ENCODE results near the gene EDC4. TPM values are rescaled to one million over a fixed set of nuclear protein-coding genes. Genes with fewer than 3 reads are reported as not detected.

Gene EDC4
- total RNA-seq, 1 donor from 2014 or later = 51.2 TPM

DNA sequence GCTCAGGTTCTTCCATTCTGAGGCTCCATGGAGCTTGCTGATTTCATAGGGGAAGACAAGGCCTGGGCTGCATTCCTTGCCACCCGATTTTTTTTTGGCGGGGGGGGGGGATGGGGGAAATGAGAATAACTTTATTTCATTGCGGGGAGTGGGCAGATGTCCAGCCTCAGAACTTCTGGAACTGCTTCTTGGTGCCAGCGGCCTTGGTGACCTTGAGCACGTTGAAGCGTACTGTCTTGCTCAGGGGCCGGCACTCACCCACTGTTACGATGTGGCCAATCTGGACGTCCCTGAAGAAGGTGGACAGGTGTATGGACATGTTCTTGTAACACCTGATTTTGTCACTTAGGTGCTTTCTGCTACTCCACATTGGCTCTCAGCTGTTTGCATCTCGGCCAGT, 17.1 kb upstream of the EDC4 start:
- Histone ChIP-seq H3K36me3 (peaks cover 19% of the 10 kb centered on the region), H3K9me3 (no peaks in the 10 kb centered on the region), H3K4me1 (peaks cover 42% of the 10 kb centered on the region), H3K4me3 (no peak overlapping the region), H3K27me3 (ENCODE audit: low read depth) (no peaks in the 10 kb centered on the region), H3K27ac (no peak overlapping the region)
- DNase-seq = no peak
- no peak for ATAC-seq
- TF ChIP-seq, protein P1, sequence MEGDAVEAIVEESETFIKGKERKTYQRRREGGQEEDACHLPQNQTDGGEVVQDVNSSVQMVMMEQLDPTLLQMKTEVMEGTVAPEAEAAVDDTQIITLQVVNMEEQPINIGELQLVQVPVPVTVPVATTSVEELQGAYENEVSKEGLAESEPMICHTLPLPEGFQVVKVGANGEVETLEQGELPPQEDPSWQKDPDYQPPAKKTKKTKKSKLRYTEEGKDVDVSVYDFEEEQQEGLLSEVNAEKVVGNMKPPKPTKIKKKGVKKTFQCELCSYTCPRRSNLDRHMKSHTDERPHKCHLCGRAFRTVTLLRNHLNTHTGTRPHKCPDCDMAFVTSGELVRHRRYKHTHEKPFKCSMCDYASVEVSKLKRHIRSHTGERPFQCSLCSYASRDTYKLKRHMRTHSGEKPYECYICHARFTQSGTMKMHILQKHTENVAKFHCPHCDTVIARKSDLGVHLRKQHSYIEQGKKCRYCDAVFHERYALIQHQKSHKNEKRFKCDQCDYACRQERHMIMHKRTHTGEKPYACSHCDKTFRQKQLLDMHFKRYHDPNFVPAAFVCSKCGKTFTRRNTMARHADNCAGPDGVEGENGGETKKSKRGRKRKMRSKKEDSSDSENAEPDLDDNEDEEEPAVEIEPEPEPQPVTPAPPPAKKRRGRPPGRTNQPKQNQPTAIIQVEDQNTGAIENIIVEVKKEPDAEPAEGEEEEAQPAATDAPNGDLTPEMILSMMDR (IDR thresholded peaks at IDR 0.05) = no peak
- intact Hi-C loops (cut with DNase I) = no loop called here

DNA sequence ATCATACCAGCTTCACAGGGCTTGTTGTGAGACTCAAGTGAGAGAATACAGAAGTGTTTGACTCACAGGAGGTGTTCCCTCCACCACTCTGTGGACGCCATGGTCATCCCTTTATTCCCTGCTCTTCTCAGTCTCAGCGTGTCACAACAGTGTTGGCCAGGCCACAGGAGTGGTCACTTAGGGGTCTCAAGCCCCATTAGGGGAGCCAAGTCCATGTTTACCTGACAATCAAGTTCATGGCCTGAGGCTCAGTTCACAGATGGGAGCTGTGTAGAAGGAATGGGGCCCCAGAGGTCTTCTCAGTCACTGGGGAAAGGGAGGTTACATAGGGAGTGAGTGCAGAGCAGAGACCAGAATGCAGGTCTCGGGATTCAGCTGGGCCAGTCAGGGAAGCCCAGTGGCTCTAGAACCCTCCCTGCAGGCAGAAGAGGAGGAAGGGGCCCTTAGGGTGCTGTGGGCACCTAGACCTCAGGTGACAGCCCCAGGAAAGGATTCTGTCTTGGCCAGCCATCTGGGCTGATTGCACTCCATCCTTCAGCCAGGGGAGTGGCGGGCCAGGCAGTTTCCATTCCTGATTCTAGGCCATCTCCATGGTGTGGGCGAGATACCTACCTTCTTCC, 15.8 kb upstream of the EDC4 start:
- intact Hi-C loops (cut with DNase I) = no loop called here
- Histone ChIP-seq H3K27ac (peak overlapping the region; percentile 92), H3K36me3 (peaks cover 23% of the 10 kb centered on the region), H3K27me3 (ENCODE audit: low read depth) (no peaks in the 10 kb centered on the region), H3K4me1 (peaks cover 51% of the 10 kb centered on the region), H3K9me3 (no peaks in the 10 kb centered on the region), H3K4me3 (no peak overlapping the region)
- DNase-seq (no peak), ATAC-seq (no peak)
- TF ChIP-seq, protein P1 (IDR thresholded peaks at IDR 0.05) = no peak

DNA sequence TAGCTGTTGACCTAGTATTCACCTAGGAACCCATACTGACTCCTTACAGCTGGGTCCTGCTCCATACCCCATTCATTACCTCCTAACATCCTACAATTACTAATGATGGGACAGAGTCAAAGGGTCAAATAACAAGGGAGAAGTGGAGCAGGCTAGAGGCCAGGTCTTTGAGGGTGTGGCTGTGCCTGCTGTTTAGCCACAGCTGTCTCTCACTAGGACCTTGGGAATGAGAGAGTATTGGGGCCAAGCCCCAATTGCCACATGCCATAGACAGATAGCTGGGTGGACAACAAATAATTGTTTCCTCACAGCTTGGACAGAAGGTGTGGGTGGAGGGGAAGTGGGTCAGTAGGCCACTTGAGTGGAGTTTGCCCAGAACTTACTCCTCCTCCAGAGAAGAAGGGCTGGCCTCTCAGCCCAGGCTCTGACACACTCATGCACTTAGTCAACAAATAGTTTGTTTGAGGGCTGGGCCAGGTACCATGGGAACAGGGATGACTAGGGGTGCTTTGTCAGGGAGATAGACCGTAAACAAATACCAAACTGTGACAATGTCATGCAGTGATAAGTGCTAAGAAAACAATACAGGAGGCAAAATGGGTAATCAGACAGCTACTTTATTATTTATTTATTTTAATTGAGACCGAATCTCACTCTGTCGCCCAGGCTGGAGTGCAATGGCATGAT, 15.2 kb upstream of the EDC4 start:
- TF ChIP-seq, protein P1 (IDR thresholded peaks at IDR 0.05) = no peak
- DNase-seq (peak; percentile 89), ATAC-seq (peak; percentile 96 to 97)
- intact Hi-C loops (cut with DNase I) = no loop called here
- H3K36me3 ChIP-seq = peaks cover 23% of the 10 kb centered on the region
- no peaks in the 10 kb centered on the region for H3K27me3 ChIP-seq (ENCODE audit: low read depth)
- H3K4me3 ChIP-seq = no peak overlapping the region
- peaks cover 54% of the 10 kb centered on the region for H3K4me1 ChIP-seq
- peak overlapping the region; percentile 92 for H3K27ac ChIP-seq
- no peaks in the 10 kb centered on the region for H3K9me3 ChIP-seq

DNA sequence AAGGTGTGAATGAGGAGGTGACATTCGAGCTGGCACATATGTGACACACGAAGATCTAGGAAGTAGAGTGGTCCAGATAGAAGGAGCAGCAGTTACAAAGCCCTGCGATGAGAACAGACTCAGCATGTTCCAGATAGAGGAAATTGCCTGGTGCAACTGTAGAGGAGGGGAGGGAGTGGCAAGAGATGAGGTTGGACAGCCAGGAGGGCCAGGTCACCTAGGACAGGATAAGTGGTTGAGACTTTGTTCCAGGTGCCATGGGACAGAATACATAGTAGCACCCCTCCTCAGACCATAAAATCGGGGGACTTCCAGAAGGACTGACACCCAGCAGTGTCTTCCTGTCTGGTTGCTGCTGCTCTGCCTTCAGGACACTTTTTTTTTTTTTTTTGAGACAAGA, 14.4 kb upstream of the EDC4 start:
- Histone ChIP-seq H3K36me3 (peaks cover 18% of the 10 kb centered on the region), H3K27ac (peak overlapping the region; percentile 92), H3K4me1 (peaks cover 61% of the 10 kb centered on the region), H3K4me3 (no peak overlapping the region), H3K27me3 (ENCODE audit: low read depth) (no peaks in the 10 kb centered on the region), H3K9me3 (no peaks in the 10 kb centered on the region)
- ATAC-seq = peak; percentile 28 to 42
- no peak for DNase-seq
- intact Hi-C loops (cut with DNase I) = no loop called here
- TF ChIP-seq, protein P1 (IDR thresholded peaks at IDR 0.05) = no peak

DNA sequence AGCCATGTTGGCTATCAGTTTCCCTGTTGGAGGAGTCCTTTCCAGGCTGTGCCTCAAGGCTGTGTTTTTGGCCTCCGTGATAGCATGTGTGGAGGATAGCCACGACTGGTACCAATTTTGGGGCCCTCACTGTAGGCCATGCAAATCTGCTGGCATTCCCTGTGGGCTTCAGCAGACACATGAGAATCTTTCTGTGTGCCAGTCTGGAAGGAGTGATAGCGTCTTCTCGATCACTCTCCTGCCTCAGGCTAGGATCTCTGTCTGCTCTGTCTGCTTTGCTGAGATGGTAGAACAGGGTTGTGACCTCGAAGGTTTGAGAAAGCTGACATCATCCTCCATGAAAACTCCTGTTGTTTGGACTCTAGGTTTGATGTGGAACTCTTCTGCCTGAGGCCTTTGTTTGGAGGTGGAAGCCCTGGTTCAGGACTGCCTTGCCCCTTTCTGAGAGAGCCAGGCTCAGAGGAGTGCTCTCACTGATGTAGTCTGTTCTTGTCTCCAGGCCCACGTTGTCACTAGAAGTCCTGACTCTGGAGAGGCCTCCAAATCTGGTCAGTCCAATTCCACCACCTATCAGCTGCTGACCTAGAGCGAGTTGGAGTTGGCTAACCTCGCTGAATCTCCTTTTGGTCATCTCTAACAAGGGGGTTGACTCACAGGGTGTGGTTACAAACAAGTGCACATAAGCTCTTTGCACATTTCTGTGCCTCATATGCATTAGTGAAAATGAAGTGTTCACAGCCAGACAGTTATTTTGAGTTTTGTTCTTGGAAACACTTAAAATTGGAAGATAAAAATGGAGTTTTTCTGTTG, 12.1 kb upstream of the EDC4 start:
- Histone ChIP-seq H3K4me1 (peaks cover 53% of the 10 kb centered on the region), H3K4me3 (no peak overlapping the region), H3K27ac (peak overlapping the region; percentile 11), H3K9me3 (no peaks in the 10 kb centered on the region), H3K36me3 (peaks cover 22% of the 10 kb centered on the region), H3K27me3 (ENCODE audit: low read depth) (no peaks in the 10 kb centered on the region)
- TF ChIP-seq, protein P1 (IDR thresholded peaks at IDR 0.05) = no peak
- ATAC-seq (no peak), DNase-seq (no peak)
- intact Hi-C loops (cut with DNase I) = no loop called here

Data from lower lobe of right lung (tissue), 2 donors.